ENCODE measurements around the gene POU6F1. TPM values are rescaled to one million over a fixed set of nuclear protein-coding genes. Genes with fewer than 3 reads are reported as not detected.

Gene POU6F1
- total and polyA plus RNA-seq, 8 donors, result 3.8 to 16.8 (median 6.7) TPM

- DNase-seq, result no peak
- Histone ChIP-seq H3K27me3 (no peaks in the 10 kb centered on the region), H3K4me1 (no peaks in the 10 kb centered on the region), H3K9me3 (no peaks in the 10 kb centered on the region), H3K36me3 (peaks cover 0 to 54% (median 37%) of the 10 kb centered on the region in 4 donors), H3K4me3 (no peak overlapping the region), H3K27ac (no peak overlapping the region)
- 86 to 95% (median 93%) methylated on average over 7 of the region's 7 CpGs for WGBS, 5 donors
- intact Hi-C loops (cut with DNase I; ENCODE audit: low total_unique reads), result no loop called here
- TF ChIP-seq EP300 (IDR thresholded peaks at IDR 0.05) (no peak), CTCF (IDR thresholded peaks at IDR 0.05) (no peak), POLR2A (IDR thresholded peaks at IDR 0.05) (no peak), POLR2AphosphoS5 (IDR thresholded peaks at IDR 0.05) (no peak)
Observed at GRCh38 chr12:51200156-51200555, 17.7 kb downstream of the POU6F1 start.

GRCh38 chr12:51199366-51199945 is 18.4 kb downstream of the POU6F1 start:
- 75 to 94% (median 91%) methylated on average over 5 to 10 of the region's 10 CpGs for WGBS, 5 donors
- Histone ChIP-seq H3K4me3 (no peak overlapping the region), H3K4me1 (no peaks in the 10 kb centered on the region), H3K27me3 (no peaks in the 10 kb centered on the region), H3K9me3 (no peaks in the 10 kb centered on the region), H3K36me3 (peaks cover 0 to 54% (median 37%) of the 10 kb centered on the region in 4 donors), H3K27ac (no peak overlapping the region)
- no peak for DNase-seq
- intact Hi-C loops (cut with DNase I; ENCODE audit: low total_unique reads), result no loop called here
- no peak for TF ChIP-seq POLR2AphosphoS5 (IDR thresholded peaks at IDR 0.05)
- no peak for TF ChIP-seq CTCF (IDR thresholded peaks at IDR 0.05)
- no peak for TF ChIP-seq POLR2A (IDR thresholded peaks at IDR 0.05)
- no peak for TF ChIP-seq EP300 (IDR thresholded peaks at IDR 0.05)

- intact Hi-C loops (cut with DNase I; ENCODE audit: low total_unique reads), result no loop called here
- Histone ChIP-seq H3K9me3 (no peaks in the 10 kb centered on the region), H3K4me1 (no peaks in the 10 kb centered on the region), H3K27ac (no peak overlapping the region), H3K27me3 (no peaks in the 10 kb centered on the region), H3K36me3 (peaks cover 0 to 47% (median 31%) of the 10 kb centered on the region in 4 donors), H3K4me3 (no peak overlapping the region)
- peak in 1 of 2 donors; percentile 25 for DNase-seq
- 51 to 75% (median 71%) methylated on average over 11 to 16 of the region's 16 CpGs for WGBS, 5 donors
- TF ChIP-seq CTCF (IDR thresholded peaks at IDR 0.05) (no peak), POLR2AphosphoS5 (IDR thresholded peaks at IDR 0.05) (no peak), POLR2A (IDR thresholded peaks at IDR 0.05) (no peak), EP300 (IDR thresholded peaks at IDR 0.05) (no peak)
Observed at GRCh38 chr12:51198568-51199365, 19.1 kb downstream of the POU6F1 start.

GRCh38 chr12:51197736-51198567 is 19.9 kb downstream of the POU6F1 start:
- TF ChIP-seq POLR2A (IDR thresholded peaks at IDR 0.05), result no peak
- no peak for TF ChIP-seq EP300 (IDR thresholded peaks at IDR 0.05)
- TF ChIP-seq CTCF (IDR thresholded peaks at IDR 0.05), result no peak
- no peak for TF ChIP-seq POLR2AphosphoS5 (IDR thresholded peaks at IDR 0.05)
- WGBS, 5 donors, result 87 to 94% (median 91%) methylated on average over 19 to 38 of the region's 38 CpGs
- Histone ChIP-seq H3K4me3 (no peak overlapping the region), H3K27me3 (no peaks in the 10 kb centered on the region), H3K9me3 (no peaks in the 10 kb centered on the region), H3K36me3 (peaks cover 0 to 39% (median 28%) of the 10 kb centered on the region in 4 donors), H3K27ac (no peak overlapping the region), H3K4me1 (no peaks in the 10 kb centered on the region)
- DNase-seq, result no peak
- intact Hi-C loops (cut with DNase I; ENCODE audit: low total_unique reads), result no loop called here

Measured in stomach (tissue), 9 donors.